H1 (cell line): ENCODE results near the gene IQGAP3. TPM values are rescaled to one million over a fixed set of nuclear protein-coding genes. Genes with fewer than 3 reads are reported as not detected.

Experiments used
- ATF3 ChIP-seq: IDR thresholded peaks from 2 replicates; pipeline ENCODE4 v1.6.1; 2011; ENCODE audit warnings: low read depth, mild to moderate bottlenecking, low read length; ENCODE audit not compliant: insufficient read depth
- FOSL1 ChIP-seq: IDR thresholded peaks from 2 replicates; pipeline ENCODE4 v1.6.1; 2011; ENCODE audit warnings: mild to moderate bottlenecking, low read depth, low read length, moderate library complexity; ENCODE audit not compliant: insufficient read depth
- HDAC2 ChIP-seq, 2 experiments: fragments of 300-600 bp in 1 of 2; sonication (generic) in 1 of 2; IDR thresholded peaks; 2 replicates each; pipeline ENCODE4 v1.6.1; 2011 to 2012; ENCODE audit warnings: low read depth in 2 of 2, low read length in 2 of 2, mild to moderate bottlenecking in 2 of 2, moderate library complexity in 2 of 2, borderline replicate concordance in 1 of 2, inconsistent platforms in 1 of 2
- SRF ChIP-seq: IDR thresholded peaks from 2 replicates; pipeline ENCODE4 v1.6.1; 2011; ENCODE audit warnings: mild to moderate bottlenecking, low read depth, low read length, moderate library complexity
- TCF12 ChIP-seq: IDR thresholded peaks from 2 replicates; pipeline ENCODE4 v1.6.1; 2011; ENCODE audit warnings: low read depth, mild to moderate bottlenecking, low read length
- TEAD4 ChIP-seq: IDR thresholded peaks from 2 replicates; pipeline ENCODE4 v1.6.1; 2012; ENCODE audit warnings: low read depth, low read length, inconsistent platforms, mixed read lengths
- polyA plus RNA-seq, 7 experiments: library from polyadenylated mRNA; depleted of rRNA in 3 of 7; stranded (reverse) in 5 of 7; unstranded in 2 of 7; fragments of >200 nt in 5 of 7; fragments of 200-250 nt in 2 of 7; gene quantifications; 1 replicate in 5 of 7; 2 replicates in 1 of 7; 4 replicates in 1 of 7; pipeline versions ENCODE4 v1.2.1 to v1.2.3, GENCODE V29; 2011 to 2013; ENCODE audit warnings: missing spikeins in 2 of 7, mixed read lengths in 2 of 7
- total RNA-seq: library from RNA; stranded (reverse); fragmentation: NEBNext Ultra II Directional; extraction: Animal tissue kit (Norgen Biotek cat#: 25700); gene quantifications from 2 replicates; pipeline ENCODE4 v1.2.1, GENCODE V29; 2021

The IQGAP3 gene
- total and polyA plus RNA-seq, 2 of the 8 experiments (the other 6 are each of a cell fraction or from before 2014, with no cell fraction given): 14.6 to 22.3 TPM

- TF ChIP-seq SRF: peak; percentile 47; the same call in 1 of the 2 replicates
- TF ChIP-seq FOSL1: no peak
- peak; percentile 69; the same call in 1 of the 2 replicates for TF ChIP-seq TEAD4
- no peak; a peak in 1 of 4 replicates for TF ChIP-seq HDAC2 (IDR thresholded peaks at IDR 0.05; ENCODE audit: borderline replicate concordance in 1 of 2, low read depth in 2 of 2, low read length in 2 of 2)
- no peak for TF ChIP-seq TCF12
- TF ChIP-seq ATF3: no peak
Measured at GRCh38 chr1:156601122-156601830, 28.9 kb upstream of the IQGAP3 start, which contains the start of gene GPATCH4 (continued).
